Measurements from ENCODE around the gene HNRNPL.

GRCh38 chr19:38868551-38868950, 18.8 kb upstream of the HNRNPL start:
- TF ChIP-seq GATA3 (IDR thresholded peaks at IDR 0.05; ENCODE audit: low read depth, low read length) (no peak), GATA2 (IDR thresholded peaks at IDR 0.05; ENCODE audit: low read depth, low read length) (no peak)
